Panc1 (cell line): ENCODE data around the gene MRE11. TPM values are rescaled to one million over a fixed set of nuclear protein-coding genes. Genes with fewer than 3 reads are reported as not detected.

Experiments used
- ATAC-seq: fragments of 200-7000 bp; cut with Tn5 transposase; 2 replicates; pipeline ENCODE4 v1.9.1; 2020; ENCODE audit warnings: mild to moderate bottlenecking, moderate library complexity
- BruUV-seq: library from RNA; stranded (reverse); fragments of 400-500 nt; replicated peaks from 2 replicates; lab custom pipeline; 2021; lab: Mats Ljungman, UMichigan
- CTCF ChIA-PET: fragments of 300-600 bp; sonication (Branson Sonifier 250); formaldehyde crosslinking; loops from one replicate; lab custom pipeline; 2022; ENCODE audit warnings: antibody characterized with exemption; lab: Charles Lee
- POLR2A ChIA-PET: fragments of 300-600 bp; sonication (Branson Sonifier 250); formaldehyde crosslinking; loops from one replicate; lab custom pipeline; 2022; ENCODE audit warnings: antibody characterized with exemption; lab: Charles Lee
- DNase-seq: peaks from one replicate; pipeline ENCODE4 v3.0.0-alpha.2; 2010; ENCODE audit warnings: low read depth, low spot score
- H3K27ac ChIP-seq: 2 replicates; pipeline ENCODE4 v1.5.1; 2011; ENCODE audit warnings: mild to moderate bottlenecking, low read length, inconsistent platforms
- H3K27me3 ChIP-seq: fragments of 200-500 bp; sonication (Bioruptor generic); 2 replicates; pipeline ENCODE4 v1.6.0; 2014; ENCODE audit warnings: low read length, inconsistent platforms; ENCODE audit not compliant: control insufficient read depth, insufficient read depth
- H3K36me3 ChIP-seq: fragments of 200-500 bp; sonication (Bioruptor generic); 2 replicates; pipeline ENCODE4 v1.5.1; 2014; ENCODE audit warnings: inconsistent platforms, mild to moderate bottlenecking, low read length, moderate library complexity; ENCODE audit not compliant: control insufficient read depth, insufficient read depth
- H3K4me1 ChIP-seq: 2 replicates; pipeline ENCODE4 v1.5.1; 2011; ENCODE audit warnings: inconsistent platforms, mild to moderate bottlenecking, low read length, moderate library complexity; ENCODE audit not compliant: control insufficient read depth, insufficient read depth
- H3K4me3 ChIP-seq, 2 experiments: 2 replicates each; pipeline ENCODE4 v1.5.1; 2011 to 2012; ENCODE audit warnings: low read depth in 2 of 2, low read length in 2 of 2, mild to moderate bottlenecking in 2 of 2, inconsistent platforms in 1 of 2, moderate library complexity in 1 of 2
- H3K9me3 ChIP-seq: fragments of 200-500 bp; sonication (Bioruptor generic); 2 replicates; pipeline ENCODE4 v1.5.1; 2014; ENCODE audit warnings: low read depth, mild to moderate bottlenecking, inconsistent platforms, low read length, moderate library complexity; ENCODE audit not compliant: control insufficient read depth, insufficient read depth
- CTCF ChIP-seq: fragments of 450-650 bp; IDR thresholded peaks from 2 replicates; pipeline ENCODE4 v1.5.1; 2017; ENCODE audit warnings: mild to moderate bottlenecking
- POLR2AphosphoS5 ChIP-seq: IDR thresholded peaks from 2 replicates; pipeline ENCODE4 v1.6.1; 2012; ENCODE audit warnings: mild to moderate bottlenecking, low read depth, low read length, moderate library complexity
- REST ChIP-seq, 2 experiments: IDR thresholded peaks; 2 replicates each; pipeline ENCODE4 v1.6.1; 2011 to 2012; ENCODE audit warnings: low read depth in 2 of 2, control low read depth in 1 of 2, low read length in 1 of 2, mild to moderate bottlenecking in 1 of 2, moderate library complexity in 1 of 2; ENCODE audit not compliant: insufficient read depth in 1 of 2
- SIN3A ChIP-seq: IDR thresholded peaks from 2 replicates; pipeline ENCODE4 v1.6.1; 2012; ENCODE audit warnings: low read depth, mild to moderate bottlenecking, low read length, moderate library complexity, borderline replicate concordance; ENCODE audit not compliant: insufficient read depth
- TCF7L2 ChIP-seq: IDR thresholded peaks from 2 replicates; pipeline ENCODE4 v1.6.1; 2011; ENCODE audit warnings: mild to moderate bottlenecking, low read depth, low read length, inconsistent platforms
- in situ Hi-C: cut with HindIII; loops from 2 replicates; pipeline ENCODE4 v1.10.0; 2016; ENCODE audit warnings: low sequenced_read_pairs, low pct_unique_long_range_greater_than_20kb
- intact Hi-C: fragments of 100-400 bp; cut with micrococcal nuclease; formaldehyde crosslinking; loops from one replicate; pipeline ENCODE4 v1.10.0; 2022; ENCODE audit not compliant: unreplicated experiment
- total RNA-seq: library from RNA; stranded (reverse); gene quantifications from one replicate; pipeline ENCODE4 v1.2.1, GENCODE V29; 2021; ENCODE audit not compliant: unreplicated experiment

The MRE11 gene
- total RNA-seq, 1 experiment from 2014 or later: 35.0 TPM

- no peak for DNase-seq
- no peak overlapping the region for H3K27ac ChIP-seq
- no peak overlapping the region for H3K4me3 ChIP-seq
- in situ Hi-C loops (no loop called here), intact Hi-C loops (no loop called here)
- peaks cover 9% of the 10 kb centered on the region; the same call in 1 of the 2 replicates for H3K36me3 ChIP-seq
- ATAC-seq: no peak
- H3K27me3 ChIP-seq: no peaks in the 10 kb centered on the region
- ChIA-PET POLR2A (no interaction called here), CTCF (no interaction called here)
- TF ChIP-seq TCF7L2: no peak
- TF ChIP-seq REST (IDR thresholded peaks at IDR 0.05; ENCODE audit: insufficient read depth in 1 of 2, low read depth in 2 of 2, low read length in 1 of 2): no peak
- no peak for TF ChIP-seq POLR2AphosphoS5
- no peak for TF ChIP-seq CTCF
- no peak for TF ChIP-seq SIN3A
- BruUV-seq: no TSS peak
- H3K9me3 ChIP-seq: no peaks in the 10 kb centered on the region
- no peaks in the 10 kb centered on the region for H3K4me1 ChIP-seq
These were observed 34.1 kb downstream of the MRE11 start for GRCh38 chr11:94459576-94459975.

- no peaks in the 10 kb centered on the region for H3K9me3 ChIP-seq
- CTCF ChIA-PET: no interaction called here
- H3K27ac ChIP-seq: no peak overlapping the region
- H3K4me3 ChIP-seq: no peak overlapping the region
- ATAC-seq: no peak
- BruUV-seq: no TSS peak
- TF ChIP-seq SIN3A: no peak
- in situ Hi-C loops (no loop called here), intact Hi-C loops (no loop called here)
- H3K4me1 ChIP-seq: no peaks in the 10 kb centered on the region
- POLR2A ChIA-PET: no interaction called here
- no peak for DNase-seq
- H3K27me3 ChIP-seq: no peaks in the 10 kb centered on the region
- peaks cover 10% of the 10 kb centered on the region; the same call in 1 of the 2 replicates for H3K36me3 ChIP-seq
These were observed 36.3 kb downstream of the MRE11 start for GRCh38 chr11:94457118-94458029.

- H3K9me3 ChIP-seq: no peaks in the 10 kb centered on the region
- no peak overlapping the region for H3K4me3 ChIP-seq
- POLR2A ChIA-PET: no interaction called here
- no peak for DNase-seq
- CTCF ChIA-PET: no interaction called here
- TF ChIP-seq TCF7L2: no peak
- TF ChIP-seq POLR2AphosphoS5: no peak
- TF ChIP-seq REST (IDR thresholded peaks at IDR 0.05; ENCODE audit: insufficient read depth in 1 of 2, low read depth in 2 of 2, low read length in 1 of 2): no peak
- TF ChIP-seq CTCF: no peak
- no peak for TF ChIP-seq SIN3A
- in situ Hi-C loops (no loop called here), intact Hi-C loops (no loop called here)
- H3K27ac ChIP-seq: no peak overlapping the region
- no TSS peak for BruUV-seq
- peaks cover 8% of the 10 kb centered on the region; the same call in 1 of the 2 replicates for H3K36me3 ChIP-seq
- no peaks in the 10 kb centered on the region for H3K4me1 ChIP-seq
- H3K27me3 ChIP-seq: no peaks in the 10 kb centered on the region
- no peak for ATAC-seq
These were observed 37.8 kb downstream of the MRE11 start for GRCh38 chr11:94455861-94456260.
